ENCODE measurements around the gene DUSP23. TPM values are rescaled to one million over a fixed set of nuclear protein-coding genes. Genes with fewer than 3 reads are reported as not detected.

The DUSP23 gene
- total RNA-seq, 2 experiments from 2014 or later = 1.2 to 2.0 TPM

DNA sequence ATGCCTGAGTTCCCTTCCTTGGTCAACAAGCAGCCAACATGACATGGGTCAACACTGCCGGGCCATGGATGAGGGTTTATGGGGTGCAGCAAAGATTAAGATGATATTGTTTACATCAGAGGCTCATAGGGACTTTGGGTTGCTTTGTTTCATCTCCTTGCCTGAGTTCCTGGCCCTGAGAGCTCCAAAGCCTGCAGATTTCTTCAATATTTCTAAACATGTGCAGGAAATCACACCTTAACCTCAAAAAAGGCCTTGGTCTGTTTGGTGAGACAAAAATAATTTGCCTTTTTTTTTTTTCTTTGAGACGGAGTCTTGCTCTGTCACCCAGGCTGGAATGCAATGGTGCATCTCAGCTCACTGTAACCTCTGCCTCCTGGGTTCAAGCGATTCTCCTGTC, 46.8 kb downstream of the DUSP23 start:
- TF ChIP-seq, protein P1, sequence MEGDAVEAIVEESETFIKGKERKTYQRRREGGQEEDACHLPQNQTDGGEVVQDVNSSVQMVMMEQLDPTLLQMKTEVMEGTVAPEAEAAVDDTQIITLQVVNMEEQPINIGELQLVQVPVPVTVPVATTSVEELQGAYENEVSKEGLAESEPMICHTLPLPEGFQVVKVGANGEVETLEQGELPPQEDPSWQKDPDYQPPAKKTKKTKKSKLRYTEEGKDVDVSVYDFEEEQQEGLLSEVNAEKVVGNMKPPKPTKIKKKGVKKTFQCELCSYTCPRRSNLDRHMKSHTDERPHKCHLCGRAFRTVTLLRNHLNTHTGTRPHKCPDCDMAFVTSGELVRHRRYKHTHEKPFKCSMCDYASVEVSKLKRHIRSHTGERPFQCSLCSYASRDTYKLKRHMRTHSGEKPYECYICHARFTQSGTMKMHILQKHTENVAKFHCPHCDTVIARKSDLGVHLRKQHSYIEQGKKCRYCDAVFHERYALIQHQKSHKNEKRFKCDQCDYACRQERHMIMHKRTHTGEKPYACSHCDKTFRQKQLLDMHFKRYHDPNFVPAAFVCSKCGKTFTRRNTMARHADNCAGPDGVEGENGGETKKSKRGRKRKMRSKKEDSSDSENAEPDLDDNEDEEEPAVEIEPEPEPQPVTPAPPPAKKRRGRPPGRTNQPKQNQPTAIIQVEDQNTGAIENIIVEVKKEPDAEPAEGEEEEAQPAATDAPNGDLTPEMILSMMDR (conservative IDR thresholded peaks at IDR 0.05; ENCODE audit: low read length) = no peak
- no peak for TF ChIP-seq EZH2phosphoT487 (IDR thresholded peaks at IDR 0.05; ENCODE audit: borderline replicate concordance, low read depth, low read length)
- H3K27ac ChIP-seq (ENCODE audit: low read depth, low read length, poor library complexity, severe bottlenecking) = no peak overlapping the region
- CTCF ChIA-PET (ENCODE audit: unreplicated experiment) = no interaction called here
- H4K20me1 ChIP-seq (ENCODE audit: insufficient read depth, low read length) = no peaks in the 10 kb centered on the region
- H3K4me1 ChIP-seq (ENCODE audit: insufficient read depth, low read length, poor library complexity, severe bottlenecking) = no peaks in the 10 kb centered on the region
- no peak for DNase-seq (ENCODE audit: low spot score)
- H3K9me3 ChIP-seq (ENCODE audit: low read length) = no peaks in the 10 kb centered on the region
- no TSS peak for BruUV-seq (replicated peaks)
- H2AFZ ChIP-seq (ENCODE audit: low read length) = no peak overlapping the region
- H3K36me3 ChIP-seq (ENCODE audit: insufficient read depth, low read length) = no peaks in the 10 kb centered on the region
- no peak overlapping the region for H3K4me2 ChIP-seq (ENCODE audit: low read length)
- no peaks in the 10 kb centered on the region for H3K79me2 ChIP-seq (ENCODE audit: insufficient read depth, low read depth, low read length)
- H3K4me3 ChIP-seq (ENCODE audit: low read depth, low read length, poor library complexity, severe bottlenecking) = no peak overlapping the region
- H3K9me2 ChIP-seq (ENCODE audit: insufficient read depth, low read length) = no peaks in the 10 kb centered on the region
- POLR2A ChIA-PET = no interaction called here
- intact Hi-C loops (cut with micrococcal nuclease; ENCODE audit: unreplicated experiment) = no loop called here

DNA sequence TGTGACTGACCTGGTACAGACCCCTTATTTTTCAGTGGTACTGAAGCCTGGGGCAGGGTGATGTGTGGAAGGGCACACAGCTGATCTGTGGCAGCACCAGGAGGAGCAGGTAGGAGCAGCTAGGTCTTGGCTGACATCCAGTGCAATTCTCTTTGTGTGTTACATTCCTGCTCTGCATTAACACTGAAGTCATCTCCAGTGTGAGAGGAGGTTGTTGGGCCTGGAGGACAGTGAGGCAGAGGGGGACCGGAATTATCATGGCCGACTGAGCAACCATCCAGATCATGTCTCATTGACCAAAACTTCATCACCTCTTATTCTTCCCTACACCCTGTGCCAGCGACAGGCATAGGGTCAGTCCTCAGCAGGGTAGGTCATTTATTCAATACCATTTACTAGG, 47.4 kb downstream of the DUSP23 start:
- Histone ChIP-seq H3K9me2 (ENCODE audit: insufficient read depth, low read length) (no peaks in the 10 kb centered on the region), H3K9me3 (ENCODE audit: low read length) (no peaks in the 10 kb centered on the region), H3K36me3 (ENCODE audit: insufficient read depth, low read length) (no peaks in the 10 kb centered on the region), H3K79me2 (ENCODE audit: insufficient read depth, low read depth, low read length) (no peaks in the 10 kb centered on the region), H3K4me3 (ENCODE audit: low read depth, low read length, poor library complexity, severe bottlenecking) (no peak overlapping the region), H4K20me1 (ENCODE audit: insufficient read depth, low read length) (no peaks in the 10 kb centered on the region), H3K4me1 (ENCODE audit: insufficient read depth, low read length, poor library complexity, severe bottlenecking) (no peaks in the 10 kb centered on the region), H3K27ac (ENCODE audit: low read depth, low read length, poor library complexity, severe bottlenecking) (no peak overlapping the region), H3K4me2 (ENCODE audit: low read length) (no peak overlapping the region), H2AFZ (ENCODE audit: low read length) (no peak overlapping the region)
- POLR2A ChIA-PET = interaction anchor here (0.6 kb wide), 1 partner anchor 310 kb away, joined by 5 read pairs; no protein-coding TSS in a partner anchor
- no peak for TF ChIP-seq EZH2phosphoT487 (IDR thresholded peaks at IDR 0.05; ENCODE audit: borderline replicate concordance, low read depth, low read length)
- TF ChIP-seq, protein P1 (conservative IDR thresholded peaks at IDR 0.05; ENCODE audit: low read length) = no peak
- no peak for DNase-seq (ENCODE audit: low spot score)
- CTCF ChIA-PET (ENCODE audit: unreplicated experiment) = no interaction called here
- intact Hi-C loops (cut with micrococcal nuclease; ENCODE audit: unreplicated experiment) = no loop called here
- no TSS peak for BruUV-seq (replicated peaks)

DNA sequence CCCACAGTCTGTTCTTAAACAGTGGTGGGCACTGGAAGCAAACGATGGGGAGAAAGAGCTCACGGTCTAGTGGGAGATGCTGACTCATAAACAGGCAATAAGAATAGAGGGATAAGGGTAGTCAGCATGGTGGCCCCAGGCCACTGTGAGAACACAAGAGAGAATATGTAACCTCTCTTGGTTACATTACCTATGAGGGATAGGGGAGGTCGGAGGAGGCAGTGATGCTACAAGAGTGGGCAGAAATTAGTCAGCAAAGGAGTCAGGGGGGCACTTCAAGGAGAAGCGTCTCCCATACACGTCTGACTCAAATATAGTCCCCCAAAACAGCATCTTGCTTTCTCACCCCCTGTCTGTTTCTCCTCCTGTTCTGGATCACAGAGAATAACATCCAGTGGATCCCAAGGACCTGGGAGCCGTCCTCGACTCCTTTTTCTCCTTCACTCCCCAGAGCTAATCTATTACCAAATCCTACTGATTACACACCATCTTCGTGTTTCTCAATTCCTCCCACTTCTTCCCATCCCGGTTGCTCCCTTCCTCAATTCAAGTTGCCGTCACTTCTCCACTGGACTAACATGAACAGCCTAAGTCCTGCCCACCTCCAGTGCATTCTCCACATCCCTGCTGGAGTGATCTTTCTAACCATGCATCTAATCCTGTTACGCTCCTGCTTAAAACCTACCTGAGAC, 48.0 kb downstream of the DUSP23 start:
- Histone ChIP-seq H3K27ac (ENCODE audit: low read depth, low read length, poor library complexity, severe bottlenecking) (no peak overlapping the region), H3K4me3 (ENCODE audit: low read depth, low read length, poor library complexity, severe bottlenecking) (no peak overlapping the region), H3K9me2 (ENCODE audit: insufficient read depth, low read length) (no peaks in the 10 kb centered on the region), H3K4me2 (ENCODE audit: low read length) (no peak overlapping the region), H3K9me3 (ENCODE audit: low read length) (no peaks in the 10 kb centered on the region), H3K36me3 (ENCODE audit: insufficient read depth, low read length) (no peaks in the 10 kb centered on the region), H3K79me2 (ENCODE audit: insufficient read depth, low read depth, low read length) (no peaks in the 10 kb centered on the region), H4K20me1 (ENCODE audit: insufficient read depth, low read length) (no peaks in the 10 kb centered on the region), H2AFZ (ENCODE audit: low read length) (no peak overlapping the region), H3K4me1 (ENCODE audit: insufficient read depth, low read length, poor library complexity, severe bottlenecking) (no peaks in the 10 kb centered on the region)
- TF ChIP-seq, protein P1 (conservative IDR thresholded peaks at IDR 0.05; ENCODE audit: low read length) = no peak
- no peak for TF ChIP-seq EZH2phosphoT487 (IDR thresholded peaks at IDR 0.05; ENCODE audit: borderline replicate concordance, low read depth, low read length)
- BruUV-seq (replicated peaks) = no TSS peak
- no peak for DNase-seq (ENCODE audit: low spot score)
- ChIA-PET CTCF (ENCODE audit: unreplicated experiment) (no interaction called here), POLR2A (interaction anchor here (0.6 kb wide), 1 partner anchor 311 kb away, joined by 5 read pairs; no protein-coding TSS in a partner anchor)
- intact Hi-C loops (cut with micrococcal nuclease; ENCODE audit: unreplicated experiment) = no loop called here
